Measurements from ENCODE around the gene NELFB. TPM values are rescaled to one million over a fixed set of nuclear protein-coding genes. Genes with fewer than 3 reads are reported as not detected.

The NELFB gene
- polyA plus RNA-seq, 1 donor from 2014 or later: 64.7 TPM

- no peak for TF ChIP-seq REST (IDR thresholded peaks at IDR 0.05; ENCODE audit: borderline replicate concordance)
- no peak for TF ChIP-seq MXI1 (conservative IDR thresholded peaks at IDR 0.05; ENCODE audit: poor library complexity, severe bottlenecking)
- TF ChIP-seq SMC3 (conservative IDR thresholded peaks at IDR 0.05; ENCODE audit: poor library complexity): no peak
- TF ChIP-seq CTCF (IDR thresholded peaks at IDR 0.05; ENCODE audit: poor library complexity, severe bottlenecking): no peak
- TF ChIP-seq EZH2 (IDR thresholded peaks at IDR 0.05; ENCODE audit: borderline replicate concordance, insufficient read depth, low read length, poor library complexity, severe bottlenecking): no peak
- no peak for TF ChIP-seq POLR2AphosphoS5 (IDR thresholded peaks at IDR 0.05)
- no peak for TF ChIP-seq RAD21 (conservative IDR thresholded peaks at IDR 0.05)
- H3K27ac ChIP-seq (ENCODE audit: low read length): no peak overlapping the region
Observed at GRCh38 chr9:137234055-137234697, 21.0 kb upstream of the NELFB start.

GRCh38 chr9:137234758-137235423 lies 20.2 kb upstream of the NELFB start:
- no peak overlapping the region for H3K4me3 ChIP-seq (ENCODE audit: low read length)
- no peaks in the 10 kb centered on the region for H4K20me1 ChIP-seq (ENCODE audit: insufficient read depth)
- no peak overlapping the region for H2AFZ ChIP-seq (ENCODE audit: low read depth, low read length)
- no peak for TF ChIP-seq EZH2 (IDR thresholded peaks at IDR 0.05; ENCODE audit: borderline replicate concordance, insufficient read depth, low read length, poor library complexity, severe bottlenecking)
- no peak for TF ChIP-seq MXI1 (conservative IDR thresholded peaks at IDR 0.05; ENCODE audit: poor library complexity, severe bottlenecking)
- no peak for TF ChIP-seq TAF1 (IDR thresholded peaks at IDR 0.05; ENCODE audit: low read depth)
- no peak for TF ChIP-seq CTCF (IDR thresholded peaks at IDR 0.05; ENCODE audit: poor library complexity, severe bottlenecking)
- TF ChIP-seq EP300 (conservative IDR thresholded peaks at IDR 0.05; ENCODE audit: poor library complexity, severe bottlenecking): no peak
- TF ChIP-seq POLR2AphosphoS5 (IDR thresholded peaks at IDR 0.05): no peak
- TF ChIP-seq RAD21 (conservative IDR thresholded peaks at IDR 0.05): no peak
- no peak for TF ChIP-seq SMC3 (conservative IDR thresholded peaks at IDR 0.05; ENCODE audit: poor library complexity)
- TF ChIP-seq REST (IDR thresholded peaks at IDR 0.05; ENCODE audit: borderline replicate concordance): no peak
- H3K4me2 ChIP-seq (ENCODE audit: low read length): no peak overlapping the region
- H3K27me3 ChIP-seq (ENCODE audit: insufficient read depth, low read depth, low read length): no peaks in the 10 kb centered on the region
- no peak overlapping the region for H3K27ac ChIP-seq (ENCODE audit: low read length)
- H3F3A ChIP-seq (ENCODE audit: insufficient read depth, low read length, poor library complexity, severe bottlenecking): no peaks in the 10 kb centered on the region
- H3K9me2 ChIP-seq (ENCODE audit: insufficient read depth, low read length): no peaks in the 10 kb centered on the region
- no peaks in the 10 kb centered on the region for H3K36me3 ChIP-seq (ENCODE audit: insufficient read depth, low read length)
- H3K9ac ChIP-seq (ENCODE audit: low read length): no peak overlapping the region
- H3K9me3 ChIP-seq (ENCODE audit: low read length): no peaks in the 10 kb centered on the region
- H3K79me2 ChIP-seq (replicated peaks; ENCODE audit: insufficient read depth, low read length): no peaks in the 10 kb centered on the region

More at GRCh38 chr9:137234055-137234697, 21.0 kb upstream of the NELFB start:
- Histone ChIP-seq H3K4me3 (ENCODE audit: low read length) (no peak overlapping the region), H3F3A (ENCODE audit: insufficient read depth, low read length, poor library complexity, severe bottlenecking) (no peaks in the 10 kb centered on the region), H3K79me2 (replicated peaks; ENCODE audit: insufficient read depth, low read length) (no peaks in the 10 kb centered on the region), H3K9ac (ENCODE audit: low read length) (no peak overlapping the region), H2AFZ (ENCODE audit: low read depth, low read length) (no peak overlapping the region), H3K36me3 (ENCODE audit: insufficient read depth, low read length) (no peaks in the 10 kb centered on the region), H3K9me3 (ENCODE audit: low read length) (no peaks in the 10 kb centered on the region), H3K4me2 (ENCODE audit: low read length) (no peak overlapping the region), H3K9me2 (ENCODE audit: insufficient read depth, low read length) (no peaks in the 10 kb centered on the region), H3K27me3 (ENCODE audit: insufficient read depth, low read depth, low read length) (no peaks in the 10 kb centered on the region), H4K20me1 (ENCODE audit: insufficient read depth) (no peaks in the 10 kb centered on the region)
